ENCODE measurements around the gene IRGC.

Gene IRGC

DNA sequence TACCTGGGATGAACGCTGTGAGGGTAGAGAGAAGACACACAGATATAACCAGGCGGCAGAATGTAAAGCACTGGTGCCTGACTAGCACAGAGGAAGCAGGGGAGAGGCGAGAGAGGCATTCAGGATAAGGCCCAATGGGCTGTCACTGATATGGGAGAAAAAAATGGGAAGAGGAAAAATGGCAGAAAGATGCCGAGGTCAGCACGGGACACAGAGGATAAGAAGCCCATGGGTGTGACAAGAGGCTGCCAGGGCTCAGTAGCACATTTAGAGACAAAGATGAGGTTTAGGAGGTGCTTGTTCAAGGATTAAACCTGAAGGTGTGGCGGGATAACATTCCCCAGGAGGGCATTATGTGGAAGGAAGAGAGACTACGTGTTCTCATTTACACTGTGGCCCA, 33.3 kb downstream of the IRGC start:
- TF ChIP-seq, protein P1, sequence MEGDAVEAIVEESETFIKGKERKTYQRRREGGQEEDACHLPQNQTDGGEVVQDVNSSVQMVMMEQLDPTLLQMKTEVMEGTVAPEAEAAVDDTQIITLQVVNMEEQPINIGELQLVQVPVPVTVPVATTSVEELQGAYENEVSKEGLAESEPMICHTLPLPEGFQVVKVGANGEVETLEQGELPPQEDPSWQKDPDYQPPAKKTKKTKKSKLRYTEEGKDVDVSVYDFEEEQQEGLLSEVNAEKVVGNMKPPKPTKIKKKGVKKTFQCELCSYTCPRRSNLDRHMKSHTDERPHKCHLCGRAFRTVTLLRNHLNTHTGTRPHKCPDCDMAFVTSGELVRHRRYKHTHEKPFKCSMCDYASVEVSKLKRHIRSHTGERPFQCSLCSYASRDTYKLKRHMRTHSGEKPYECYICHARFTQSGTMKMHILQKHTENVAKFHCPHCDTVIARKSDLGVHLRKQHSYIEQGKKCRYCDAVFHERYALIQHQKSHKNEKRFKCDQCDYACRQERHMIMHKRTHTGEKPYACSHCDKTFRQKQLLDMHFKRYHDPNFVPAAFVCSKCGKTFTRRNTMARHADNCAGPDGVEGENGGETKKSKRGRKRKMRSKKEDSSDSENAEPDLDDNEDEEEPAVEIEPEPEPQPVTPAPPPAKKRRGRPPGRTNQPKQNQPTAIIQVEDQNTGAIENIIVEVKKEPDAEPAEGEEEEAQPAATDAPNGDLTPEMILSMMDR (IDR thresholded peaks at IDR 0.05; ENCODE audit: extremely low read depth, insufficient read depth, missing control alignments): no peak
- in situ Hi-C loops (cut with MboI; ENCODE audit: low pct_unique_long_range_greater_than_20kb, low sequenced_read_pairs, unreplicated experiment): loop anchor here (5.0 to 10.0 kb wide), 2 partner anchors 33 to 56 kb away; partner anchors contain the start of genes KCNN4 and LYPD5
- DNase-seq (ENCODE audit: low spot score): no peak

DNA sequence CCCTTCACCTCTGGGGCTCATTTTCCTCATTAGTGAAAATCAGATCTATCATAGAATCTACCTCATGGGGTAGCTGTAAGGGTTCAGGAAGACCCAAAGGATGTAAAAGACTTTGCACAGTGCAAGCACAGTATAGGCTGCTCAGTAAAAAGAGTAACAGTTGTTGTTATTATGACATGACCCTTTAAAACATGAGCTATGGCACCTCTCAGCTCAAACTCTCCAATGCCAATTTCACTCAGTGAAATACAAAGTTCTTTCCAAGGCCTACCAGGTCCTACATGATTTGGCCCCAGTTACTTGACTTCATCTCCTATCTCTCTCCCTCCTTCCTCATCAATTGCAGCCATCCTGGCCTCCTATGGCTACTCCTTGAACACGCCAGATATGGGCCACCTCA, 34.0 kb downstream of the IRGC start:
- in situ Hi-C loops (cut with MboI; ENCODE audit: low pct_unique_long_range_greater_than_20kb, low sequenced_read_pairs, unreplicated experiment): loop anchor here (5.0 to 10.0 kb wide), 2 partner anchors 32 to 55 kb away; partner anchors contain the start of genes KCNN4 and LYPD5
- no peak for DNase-seq (ENCODE audit: low spot score)
- TF ChIP-seq, protein P1 (IDR thresholded peaks at IDR 0.05; ENCODE audit: extremely low read depth, insufficient read depth, missing control alignments): no peak

- in situ Hi-C loops (cut with MboI; ENCODE audit: low pct_unique_long_range_greater_than_20kb, low sequenced_read_pairs, unreplicated experiment): no loop called here
- no peak for DNase-seq (ENCODE audit: low spot score)
- TF ChIP-seq, protein P1 (IDR thresholded peaks at IDR 0.05; ENCODE audit: extremely low read depth, insufficient read depth, missing control alignments): no peak
Measured at GRCh38 chr19:43751466-43752220, 35.8 kb downstream of the IRGC start.

GRCh38 chr19:43752287-43752875, 36.5 kb downstream of the IRGC start:
- TF ChIP-seq, protein P1 (IDR thresholded peaks at IDR 0.05; ENCODE audit: extremely low read depth, insufficient read depth, missing control alignments): no peak
- DNase-seq (ENCODE audit: low spot score): no peak
- in situ Hi-C loops (cut with MboI; ENCODE audit: low pct_unique_long_range_greater_than_20kb, low sequenced_read_pairs, unreplicated experiment): no loop called here

GRCh38 chr19:43754253-43754502, 38.3 kb downstream of the IRGC start:
- TF ChIP-seq, protein P1 (IDR thresholded peaks at IDR 0.05; ENCODE audit: extremely low read depth, insufficient read depth, missing control alignments): no peak
- in situ Hi-C loops (cut with MboI; ENCODE audit: low pct_unique_long_range_greater_than_20kb, low sequenced_read_pairs, unreplicated experiment): no loop called here
- DNase-seq (ENCODE audit: low spot score): no peak

DNA sequence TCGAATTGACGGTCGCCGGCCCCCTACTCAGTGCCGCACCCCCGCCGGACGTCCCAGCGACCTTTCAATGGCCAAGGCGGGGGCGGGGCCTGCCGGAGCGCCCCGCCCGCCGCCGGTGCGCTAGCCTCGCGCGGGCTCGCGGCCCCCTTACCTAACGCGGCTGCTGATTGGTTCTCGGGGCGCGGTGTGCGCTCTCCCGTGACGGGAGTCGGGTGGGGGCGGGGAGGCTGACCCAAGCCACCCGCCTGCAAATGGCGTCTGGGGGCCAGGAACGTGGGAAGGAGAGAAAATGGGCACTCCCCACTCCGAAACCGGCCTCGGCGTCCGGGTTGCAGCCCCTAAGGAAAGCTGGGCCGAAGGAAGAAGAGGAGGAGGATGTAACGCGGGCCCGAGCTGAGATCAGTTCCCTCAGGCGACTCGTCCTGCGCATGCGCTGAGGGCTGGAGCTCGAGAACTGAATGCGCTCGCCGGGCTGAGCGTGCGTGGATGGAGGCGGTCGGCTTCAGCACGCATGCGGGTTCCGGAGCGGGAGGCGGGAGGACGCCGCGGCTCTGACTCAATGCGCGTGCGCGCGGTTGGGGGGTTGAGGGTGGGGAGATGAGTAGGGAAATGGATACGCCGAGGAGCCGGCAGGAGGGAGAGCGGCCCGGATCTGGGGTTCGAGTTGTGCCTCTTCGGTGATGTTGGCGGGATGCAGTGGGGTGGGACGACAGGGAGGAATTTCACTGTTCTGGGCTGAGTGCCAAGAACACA, 38.8 kb downstream of the IRGC start, which contains the start of gene SMG9:
Gene SMG9 (minus strand): TSS at position 460 of the 753 bp plus-strand sequence. CDS start 4,221 bp downstream, outside the sequence.
- DNase-seq (ENCODE audit: low spot score): peak; percentile 93
- TF ChIP-seq, protein P1 (IDR thresholded peaks at IDR 0.05; ENCODE audit: extremely low read depth, insufficient read depth, missing control alignments): no peak
- in situ Hi-C loops (cut with MboI; ENCODE audit: low pct_unique_long_range_greater_than_20kb, low sequenced_read_pairs, unreplicated experiment): no loop called here
